Ammon's horn (tissue), 1 donor: ENCODE measurements around the gene IP6K2.

ENCODE experiments used
- DNase-seq: peaks from one replicate; pipeline ENCODE4 v3.0.0-alpha.2; 2016; ENCODE audit warnings: low spot score

IP6K2 gene

GRCh38 chr3:48688737-48689075 is 28.3 kb downstream of the IP6K2 start:
- no peak for DNase-seq

- DNase-seq = no peak
These were observed 28.8 kb downstream of the IP6K2 start for GRCh38 chr3:48688032-48688736.

GRCh38 chr3:48687220-48687678 is 29.8 kb downstream of the IP6K2 start:
- no peak for DNase-seq

- no peak for DNase-seq
These were observed 30.3 kb downstream of the IP6K2 start for GRCh38 chr3:48686538-48687219.

GRCh38 chr3:48685603-48686511 is 31.2 kb downstream of the IP6K2 start, which contains the start of gene NCKIPSD:
TSS of gene NCKIPSD (minus strand) at chr3:48685915. CDS start at chr3:48685807, 108 bp downstream.
- DNase-seq = peak; percentile 85

- DNase-seq = no peak
These were observed 31.8 kb downstream of the IP6K2 start for GRCh38 chr3:48685293-48685602.

GRCh38 chr3:48684480-48685143 is 32.4 kb downstream of the IP6K2 start:
- DNase-seq = peak; percentile 39

GRCh38 chr3:48684054-48684349 is 33.0 kb downstream of the IP6K2 start:
- peak; percentile 52 for DNase-seq

GRCh38 chr3:48682786-48683185 is 34.2 kb downstream of the IP6K2 start:
- DNase-seq = no peak

- no peak for DNase-seq
These were observed 34.9 kb downstream of the IP6K2 start for GRCh38 chr3:48681974-48682610.

GRCh38 chr3:48681541-48681880 is 35.5 kb downstream of the IP6K2 start:
- no peak for DNase-seq

- no peak for DNase-seq
These were observed 36.0 kb downstream of the IP6K2 start for GRCh38 chr3:48680811-48681540.

- DNase-seq = no peak
These were observed 37.3 kb downstream of the IP6K2 start for GRCh38 chr3:48679411-48680391.

- no peak for DNase-seq
These were observed 38.2 kb downstream of the IP6K2 start for GRCh38 chr3:48678566-48679380.

- no peak for DNase-seq
These were observed 39.0 kb downstream of the IP6K2 start for GRCh38 chr3:48678056-48678455.

- DNase-seq = no peak
These were observed 42.5 kb downstream of the IP6K2 start for GRCh38 chr3:48674505-48674904.

- no peak for DNase-seq
These were observed 44.5 kb downstream of the IP6K2 start for GRCh38 chr3:48672522-48672921.

GRCh38 chr3:48664929-48665328 is 52.1 kb downstream of the IP6K2 start:
- no peak for DNase-seq

GRCh38 chr3:48664313-48664644 is 52.7 kb downstream of the IP6K2 start:
- no peak for DNase-seq
